Upper lobe of right lung (tissue), 1 donor: ENCODE data around the gene GTF2IRD1. TPM values are rescaled to one million over a fixed set of nuclear protein-coding genes. Genes with fewer than 3 reads are reported as not detected.
"Not testable (repeated sequence)": the region's sequence is repeated elsewhere in the genome, so short reads cannot be mapped to it uniquely, and the experiment has no call there.

Experiments
- ATAC-seq: fragments of 200-7000 bp; cut with Tn5 transposase; one replicate; pipeline ENCODE4 v1.9.1; 2020; ENCODE audit warnings: mild to moderate bottlenecking, moderate library complexity
- DNase-seq: peaks from one replicate; pipeline ENCODE4 v3.0.0-alpha.2; 2020
- H3K27ac ChIP-seq: fragments of 200-600 bp; one replicate; pipeline ENCODE4 v1.8.0; 2022
- H3K27me3 ChIP-seq: fragments of 200-600 bp; one replicate; pipeline ENCODE4 v1.8.0; 2022; ENCODE audit warnings: mild to moderate bottlenecking
- H3K36me3 ChIP-seq: fragments of 200-600 bp; one replicate; pipeline ENCODE4 v1.8.0; 2022
- H3K4me1 ChIP-seq: fragments of 200-600 bp; one replicate; pipeline ENCODE4 v1.8.0; 2022
- H3K4me3 ChIP-seq: fragments of 200-600 bp; one replicate; pipeline ENCODE4 v1.8.0; 2022; ENCODE audit warnings: mild to moderate bottlenecking
- H3K9me3 ChIP-seq: fragments of 200-600 bp; one replicate; pipeline ENCODE4 v1.8.0; 2022
- CTCF ChIP-seq: fragments of 200-600 bp; IDR thresholded peaks from one replicate; pipeline ENCODE4 v1.8.0; 2022; ENCODE audit warnings: antibody characterized with exemption
- intact Hi-C: fragments of 100-400 bp; cut with DNase I; formaldehyde crosslinking; loops from one replicate; pipeline ENCODE4 v1.11.0; 2022
- total RNA-seq: library from RNA; stranded (reverse); fragmentation: NEBNext Ultra II Directional; extraction: Animal tissue kit (Norgen Biotek cat#: 25700); gene quantifications from one replicate; pipeline ENCODE4 v1.2.1, GENCODE V29; 2021
- donor health status: DM: no; HTN: yes; CAD: no; lungs with severe emphysema.

The GTF2IRD1 gene
- total RNA-seq, 1 donor from 2014 or later, result 30.5 TPM

- H3K4me1 ChIP-seq, result peaks cover 55% of the 10 kb centered on the region
- no peaks in the 10 kb centered on the region for H3K9me3 ChIP-seq
- intact Hi-C loops, result no loop called here
- no peaks in the 10 kb centered on the region for H3K27me3 ChIP-seq
- peak overlapping the region; percentile 68 for H3K27ac ChIP-seq
- TF ChIP-seq CTCF, result no peak
- no peak overlapping the region for H3K4me3 ChIP-seq
- no peaks in the 10 kb centered on the region for H3K36me3 ChIP-seq
- ATAC-seq (no peak), DNase-seq (no peak)
These were observed 29.1 kb downstream of the GTF2IRD1 start for GRCh38 chr7:74482629-74483401.

GRCh38 chr7:74483402-74484336, 30.0 kb downstream of the GTF2IRD1 start:
- no peak for DNase-seq
- no peaks in the 10 kb centered on the region for H3K9me3 ChIP-seq
- no peak for ATAC-seq
- H3K36me3 ChIP-seq, result no peaks in the 10 kb centered on the region
- no peak for TF ChIP-seq CTCF
- no peak overlapping the region for H3K4me3 ChIP-seq
- H3K4me1 ChIP-seq, result peaks cover 46% of the 10 kb centered on the region
- H3K27me3 ChIP-seq, result no peaks in the 10 kb centered on the region
- H3K27ac ChIP-seq, result peak overlapping the region; percentile 68
- intact Hi-C loops, result no loop called here

- Histone ChIP-seq H3K4me3 (no peak overlapping the region), H3K27ac (no peak overlapping the region), H3K9me3 (no peaks in the 10 kb centered on the region), H3K4me1 (peaks cover 27% of the 10 kb centered on the region), H3K27me3 (no peaks in the 10 kb centered on the region), H3K36me3 (no peaks in the 10 kb centered on the region)
- intact Hi-C loops, result no loop called here
- DNase-seq (no peak), ATAC-seq (no peak)
- no peak for TF ChIP-seq CTCF
These were observed 31.9 kb downstream of the GTF2IRD1 start for GRCh38 chr7:74485611-74486010.

GRCh38 chr7:74488518-74489030, 34.9 kb downstream of the GTF2IRD1 start:
- H3K27ac ChIP-seq, H3K36me3 ChIP-seq, DNase-seq, H3K4me1 ChIP-seq, H3K27me3 ChIP-seq, intact Hi-C loops, H3K9me3 ChIP-seq, ATAC-seq, H3K4me3 ChIP-seq: not testable (repeated sequence)

GRCh38 chr7:74489997-74490945, 36.6 kb downstream of the GTF2IRD1 start:
- H3K27ac ChIP-seq, result no peak overlapping the region
- no peaks in the 10 kb centered on the region for H3K9me3 ChIP-seq
- H3K27me3 ChIP-seq, result no peaks in the 10 kb centered on the region
- ATAC-seq, result no peak
- H3K4me3 ChIP-seq, result no peak overlapping the region
- H3K36me3 ChIP-seq, result no peaks in the 10 kb centered on the region
- no peak for TF ChIP-seq CTCF
- intact Hi-C loops, result no loop called here
- no peak for DNase-seq
- no peaks in the 10 kb centered on the region for H3K4me1 ChIP-seq

- H3K27me3 ChIP-seq, intact Hi-C loops, ATAC-seq: not testable (repeated sequence)
These were observed 37.8 kb downstream of the GTF2IRD1 start for GRCh38 chr7:74491490-74491889.

More at GRCh38 chr7:74491490-74491889, 37.8 kb downstream of the GTF2IRD1 start:
- not testable (repeated sequence) for H3K4me3 ChIP-seq, DNase-seq, H3K4me1 ChIP-seq, H3K36me3 ChIP-seq, H3K27ac ChIP-seq, H3K9me3 ChIP-seq
